GM12878 (cell line): ENCODE results near the gene DHDH. TPM values are rescaled to one million over a fixed set of nuclear protein-coding genes. Genes with fewer than 3 reads are reported as not detected.

Experiments used
- BRCA1 ChIP-seq: IDR thresholded peaks from 2 replicates; pipeline ENCODE4 v1.6.1; 2011; ENCODE audit warnings: low read depth, low read length, improper control_type of control experiment
- E2F4 ChIP-seq: IDR thresholded peaks from 2 replicates; pipeline ENCODE4 v1.6.1; 2012; ENCODE audit warnings: low read depth, low read length, improper control_type of control experiment
- ETV6 ChIP-seq, 2 experiments: fragments of 450-650 bp in 1 of 2; IDR thresholded peaks in 1 of 2; conservative IDR thresholded peaks in 1 of 2; 2 replicates each; pipeline ENCODE4 v1.6.1; 2014; ENCODE audit warnings: antibody characterized with exemption in 1 of 2, borderline replicate concordance in 1 of 2, low read depth in 1 of 2, mild to moderate bottlenecking in 1 of 2, moderate library complexity in 1 of 2
- GABPA ChIP-seq: IDR thresholded peaks from 2 replicates; pipeline ENCODE4 v1.6.1; 2014; ENCODE audit warnings: antibody characterized with exemption, low read depth, mild to moderate bottlenecking, inconsistent platforms
- IRF3 ChIP-seq: fragments of 450-650 bp; IDR thresholded peaks from 2 replicates; pipeline ENCODE4 v1.6.1; 2014; ENCODE audit warnings: mild to moderate bottlenecking
- NFYB ChIP-seq: IDR thresholded peaks from 2 replicates; pipeline ENCODE4 v1.6.1; 2011; ENCODE audit warnings: low read depth, mild to moderate bottlenecking, low read length, improper control_type of control experiment, moderate library complexity; ENCODE audit not compliant: insufficient read depth
- NR2C2 ChIP-seq: IDR thresholded peaks from 2 replicates; pipeline ENCODE4 v1.6.1; 2011; ENCODE audit warnings: borderline replicate concordance, low read depth; ENCODE audit not compliant: control insufficient read depth, insufficient read length
- POU2F2 ChIP-seq: IDR thresholded peaks from 3 replicates; pipeline ENCODE4 v1.6.1; 2011; ENCODE audit warnings: low read depth, mild to moderate bottlenecking, low read length, borderline replicate concordance
- RAD21 ChIP-seq: IDR thresholded peaks from 2 replicates; pipeline ENCODE4 v1.6.1; 2011; ENCODE audit warnings: mild to moderate bottlenecking, low read depth, low read length, moderate library complexity; ENCODE audit not compliant: insufficient read depth
- RAD51 ChIP-seq: fragments of 450-650 bp; IDR thresholded peaks from 2 replicates; pipeline ENCODE4 v1.6.1; 2016; ENCODE audit warnings: moderate library complexity, mild to moderate bottlenecking, inconsistent platforms
- SMAD5 ChIP-seq: IDR thresholded peaks from 2 replicates; pipeline ENCODE4 v1.6.1; 2016; ENCODE audit warnings: antibody characterized with exemption, low read depth
- TBL1XR1 ChIP-seq: IDR thresholded peaks from 2 replicates; pipeline ENCODE4 v1.6.1; 2012; ENCODE audit warnings: low read depth, low read length, improper control_type of control experiment
- TCF12 ChIP-seq: IDR thresholded peaks from 2 replicates; pipeline ENCODE4 v1.6.1; 2011; ENCODE audit warnings: low read depth, mild to moderate bottlenecking, low read length
- USF2 ChIP-seq: IDR thresholded peaks from 2 replicates; pipeline ENCODE4 v1.6.1; 2011; ENCODE audit warnings: low read depth, low read length, improper control_type of control experiment, borderline replicate concordance
- ZBED1 ChIP-seq: IDR thresholded peaks from 2 replicates; pipeline ENCODE4 v1.6.1; 2016; ENCODE audit warnings: borderline replicate concordance
- ZBTB11 ChIP-seq: fragments of 450-650 bp; formaldehyde crosslinking; IDR thresholded peaks from 2 replicates; pipeline ENCODE4 v1.5.0; 2022; ENCODE audit warnings: mild to moderate bottlenecking, missing genetic modification characterization
- ZNF384 ChIP-seq: IDR thresholded peaks from 2 replicates; pipeline ENCODE4 v1.6.1; 2012; ENCODE audit warnings: low read depth, mild to moderate bottlenecking, low read length, improper control_type of control experiment, borderline replicate concordance
- ZNF687 ChIP-seq: fragments of 450-650 bp; IDR thresholded peaks from 2 replicates; pipeline ENCODE4 v1.6.1; 2017; ENCODE audit warnings: mild to moderate bottlenecking, moderate library complexity
- polyA plus RNA-seq, 11 experiments: library from polyadenylated mRNA; depleted of rRNA in 4 of 11; unstranded in 6 of 11; stranded (reverse) in 5 of 11; fragments of >200 nt; fragmentation: Nextera tagmentation in 4 of 11; fragmentation: Illumina TruSeq in 1 of 11; extraction: Ambion mirVana in 4 of 11; extraction: Trizol in 1 of 11; gene quantifications; 1 replicate in 1 of 11; 2 replicates in 10 of 11; pipeline versions ENCODE4 v1.2.1 to v1.2.3, GENCODE V29; 2011 to 2016; ENCODE audit warnings: inconsistent platforms in 2 of 11, missing spikeins in 2 of 11, low read depth in 1 of 11
- total RNA-seq, 4 experiments: library from RNA; depleted of rRNA in 3 of 4; stranded (reverse); fragments of >200 nt in 3 of 4; fragmentation: Illumina TruSeq in 1 of 4; extraction: Trizol in 1 of 4; gene quantifications; 2 replicates each; pipeline versions ENCODE4 v1.2.1 to v1.2.3, GENCODE V29; 2013 to 2021

The DHDH gene
- total and polyA plus RNA-seq, 10 of the 15 experiments (the other 5 are each of a cell fraction or from before 2014, with no cell fraction given), result 0.13 to 0.21 (median 0.15) TPM; not detected in 7

GRCh38 chr19:48993175-48994034, 59.9 kb downstream of the DHDH start, which contains the start of the genes GYS1 and RUVBL2 (continued):
- TF ChIP-seq ZNF687 (0 out of 2 replicates have a peak, but pooled peaks have one; percentile 38), POU2F2 (peak; percentile 97), GABPA (peak; percentile 97), ZBED1 (no peak), IRF3 (peak; percentile 88), NFYB (peak; percentile 93), NR2C2 (no peak), USF2 (no peak), ZBTB11 (CRISPR knock-in tag) (no peak), TCF12 (no peak; the same call in 1 of the 2 replicates), E2F4 (no peak), TBL1XR1 (no peak), SMAD5 (peak; percentile 71; the same call in 1 of the 2 replicates), ZNF384 (no peak), ETV6 (conservative IDR thresholded peaks at IDR 0.05 in 1 of 2, IDR thresholded peaks at IDR 0.05 in 1 of 2; ENCODE audit: borderline replicate concordance in 1 of 2, low read depth in 1 of 2) (no peak), RAD51 (no peak), BRCA1 (no peak), RAD21 (0 out of 2 replicates have a peak, but pooled peaks have one; percentile 32)
